Neural crest cell (in vitro differentiated cells): ENCODE results near the gene CPB2. TPM values are rescaled to one million over a fixed set of nuclear protein-coding genes. Genes with fewer than 3 reads are reported as not detected.

Experiments
- DNase-seq: peaks from one replicate; pipeline ENCODE4 v3.0.0; 2021; ENCODE audit warnings: low read depth, mixed read lengths, low spot score
- H3K27ac Mint-ChIP-seq: one replicate; pipeline ENCODE4 v1.8.0; 2021; ENCODE audit warnings: mild to moderate bottlenecking, mixed read lengths; ENCODE audit not compliant: unreplicated experiment
- H3K27me3 Mint-ChIP-seq: 2 replicates; pipeline ENCODE4 v1.8.0; 2021; ENCODE audit warnings: low read depth, mild to moderate bottlenecking, mixed read lengths
- H3K36me3 Mint-ChIP-seq: 2 replicates; pipeline ENCODE4 v1.8.0; 2021; ENCODE audit warnings: low read depth, mild to moderate bottlenecking, mixed read lengths
- H3K4me1 Mint-ChIP-seq: 2 replicates; pipeline ENCODE4 v1.8.0; 2021; ENCODE audit warnings: mixed read lengths
- H3K4me3 Mint-ChIP-seq: one replicate; pipeline ENCODE4 v1.8.0; 2021; ENCODE audit warnings: mild to moderate bottlenecking, mixed read lengths
- H3K9me3 Mint-ChIP-seq: 2 replicates; pipeline ENCODE4 v1.8.0; 2021; ENCODE audit warnings: mixed read lengths
- total RNA-seq: library from RNA; stranded (reverse); gene quantifications from 2 replicates; pipeline ENCODE4 v1.2.1, GENCODE V29; 2021
- TF ChIP-seq, protein P1 (sequence below): fragments of 200-600 bp; sonication (generic); conservative IDR thresholded peaks from 2 replicates; pipeline ENCODE4 v1.5.0; 2021; ENCODE audit warnings: antibody characterized with exemption, mild to moderate bottlenecking

CPB2 gene
- total RNA-seq, 1 donor from 2014 or later, result 0.44 TPM

DNA sequence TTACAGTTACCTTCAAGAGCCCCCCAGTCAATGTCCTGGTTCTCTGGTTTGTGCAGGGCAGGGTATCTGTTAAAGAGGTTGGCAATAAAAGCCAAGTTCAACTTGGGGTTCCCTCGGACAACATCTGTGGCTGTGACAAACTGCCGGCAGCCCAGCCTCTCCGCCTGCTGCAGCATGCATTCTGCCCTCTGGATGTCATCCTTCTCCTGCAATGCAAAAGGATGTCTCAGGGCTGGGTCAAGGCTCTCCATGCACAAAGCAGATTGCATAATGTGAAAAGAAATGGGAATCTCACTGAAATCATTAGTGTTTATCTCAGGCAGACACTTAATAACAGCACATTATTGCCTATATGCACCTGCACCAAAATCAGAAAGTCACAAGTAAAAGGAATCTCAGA lies 42.1 kb upstream of the CPB2 start:
- TF ChIP-seq, protein P1, sequence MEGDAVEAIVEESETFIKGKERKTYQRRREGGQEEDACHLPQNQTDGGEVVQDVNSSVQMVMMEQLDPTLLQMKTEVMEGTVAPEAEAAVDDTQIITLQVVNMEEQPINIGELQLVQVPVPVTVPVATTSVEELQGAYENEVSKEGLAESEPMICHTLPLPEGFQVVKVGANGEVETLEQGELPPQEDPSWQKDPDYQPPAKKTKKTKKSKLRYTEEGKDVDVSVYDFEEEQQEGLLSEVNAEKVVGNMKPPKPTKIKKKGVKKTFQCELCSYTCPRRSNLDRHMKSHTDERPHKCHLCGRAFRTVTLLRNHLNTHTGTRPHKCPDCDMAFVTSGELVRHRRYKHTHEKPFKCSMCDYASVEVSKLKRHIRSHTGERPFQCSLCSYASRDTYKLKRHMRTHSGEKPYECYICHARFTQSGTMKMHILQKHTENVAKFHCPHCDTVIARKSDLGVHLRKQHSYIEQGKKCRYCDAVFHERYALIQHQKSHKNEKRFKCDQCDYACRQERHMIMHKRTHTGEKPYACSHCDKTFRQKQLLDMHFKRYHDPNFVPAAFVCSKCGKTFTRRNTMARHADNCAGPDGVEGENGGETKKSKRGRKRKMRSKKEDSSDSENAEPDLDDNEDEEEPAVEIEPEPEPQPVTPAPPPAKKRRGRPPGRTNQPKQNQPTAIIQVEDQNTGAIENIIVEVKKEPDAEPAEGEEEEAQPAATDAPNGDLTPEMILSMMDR, result peak; percentile 54
- H3K9me3 Mint-ChIP-seq, result no peaks in the 10 kb centered on the region
- H3K36me3 Mint-ChIP-seq, result no peaks in the 10 kb centered on the region
- no peak overlapping the region for H3K4me3 Mint-ChIP-seq
- no peaks in the 10 kb centered on the region for H3K27me3 Mint-ChIP-seq
- DNase-seq, result peak; percentile 26
- H3K27ac Mint-ChIP-seq, result no peak overlapping the region
- peaks cover 20% of the 10 kb centered on the region for H3K4me1 Mint-ChIP-seq

DNA sequence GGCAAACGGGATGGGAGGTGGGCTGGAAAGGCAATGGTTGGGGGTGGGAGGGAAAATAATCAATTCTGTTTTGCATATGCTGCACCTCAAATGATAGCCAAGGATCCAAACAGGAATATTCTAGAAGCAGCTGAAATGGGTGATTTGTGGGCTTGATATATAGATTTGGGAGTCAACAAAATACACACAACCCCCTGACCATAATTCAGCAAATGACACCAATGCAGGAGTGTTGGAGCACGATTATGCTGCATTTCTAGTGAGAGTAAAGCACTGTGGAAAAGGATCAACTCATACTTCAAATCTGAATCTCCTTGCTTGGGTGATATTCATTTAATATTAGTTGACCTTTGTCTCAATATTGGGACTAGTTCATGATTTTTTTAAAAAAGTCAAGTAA lies 41.1 kb upstream of the CPB2 start:
- no peak overlapping the region for H3K4me3 Mint-ChIP-seq
- no peak overlapping the region for H3K27ac Mint-ChIP-seq
- H3K9me3 Mint-ChIP-seq, result no peaks in the 10 kb centered on the region
- DNase-seq, result no peak
- no peaks in the 10 kb centered on the region for H3K27me3 Mint-ChIP-seq
- TF ChIP-seq, protein P1, result no peak
- no peaks in the 10 kb centered on the region for H3K36me3 Mint-ChIP-seq
- H3K4me1 Mint-ChIP-seq, result peaks cover 20% of the 10 kb centered on the region

DNA sequence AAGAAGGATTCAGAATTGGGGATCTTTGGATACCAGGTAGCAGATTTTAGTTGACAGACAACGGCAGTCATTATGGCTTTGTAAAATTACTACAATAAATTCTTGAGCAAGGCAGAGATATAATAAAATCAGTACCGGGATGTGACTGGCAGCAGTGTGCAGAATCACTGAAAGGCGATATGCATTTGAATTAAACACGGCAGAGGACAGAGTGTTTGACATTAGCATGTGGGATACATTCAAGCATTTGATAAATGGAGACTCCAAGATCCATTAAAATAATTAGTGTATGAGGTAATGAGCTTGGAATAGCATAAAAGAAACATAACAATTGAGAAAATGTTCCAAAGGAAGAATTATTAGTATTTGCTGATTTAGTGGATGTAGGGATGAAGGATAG lies 40.3 kb upstream of the CPB2 start:
- no peaks in the 10 kb centered on the region for H3K27me3 Mint-ChIP-seq
- H3K4me1 Mint-ChIP-seq, result peaks cover 20% of the 10 kb centered on the region
- no peak overlapping the region for H3K4me3 Mint-ChIP-seq
- H3K9me3 Mint-ChIP-seq, result no peaks in the 10 kb centered on the region
- DNase-seq, result no peak
- no peaks in the 10 kb centered on the region for H3K36me3 Mint-ChIP-seq
- H3K27ac Mint-ChIP-seq, result no peak overlapping the region
- TF ChIP-seq, protein P1, result no peak

DNA sequence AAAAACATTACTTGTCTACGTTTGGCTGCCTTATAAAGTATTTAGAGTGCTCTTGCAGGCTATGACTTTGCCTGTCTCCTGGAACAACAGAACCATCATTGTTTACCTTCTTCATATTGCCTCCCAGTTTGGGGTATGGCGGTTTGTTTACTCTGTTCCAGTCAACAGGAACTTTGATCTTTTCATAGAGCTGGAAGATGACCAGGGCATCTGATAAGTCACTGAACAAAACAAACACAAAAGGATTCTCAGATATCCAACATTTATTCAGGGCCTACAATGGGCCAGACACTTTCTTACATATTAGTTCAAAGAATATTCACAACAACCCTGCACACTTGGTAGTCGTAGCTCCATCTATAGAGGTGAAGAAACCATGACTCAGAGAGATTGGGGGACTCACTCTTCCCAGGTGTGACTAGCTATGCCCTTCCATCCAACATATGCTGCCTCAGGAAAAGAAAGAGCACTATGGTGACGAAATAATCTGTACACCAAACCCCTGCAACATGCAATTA lies 38.4 kb upstream of the CPB2 start:
- no peaks in the 10 kb centered on the region for H3K36me3 Mint-ChIP-seq
- H3K27ac Mint-ChIP-seq, result no peak overlapping the region
- no peak overlapping the region for H3K4me3 Mint-ChIP-seq
- no peaks in the 10 kb centered on the region for H3K9me3 Mint-ChIP-seq
- H3K27me3 Mint-ChIP-seq, result no peaks in the 10 kb centered on the region
- H3K4me1 Mint-ChIP-seq, result peaks cover 20% of the 10 kb centered on the region
- TF ChIP-seq, protein P1, result no peak
- no peak for DNase-seq

DNA sequence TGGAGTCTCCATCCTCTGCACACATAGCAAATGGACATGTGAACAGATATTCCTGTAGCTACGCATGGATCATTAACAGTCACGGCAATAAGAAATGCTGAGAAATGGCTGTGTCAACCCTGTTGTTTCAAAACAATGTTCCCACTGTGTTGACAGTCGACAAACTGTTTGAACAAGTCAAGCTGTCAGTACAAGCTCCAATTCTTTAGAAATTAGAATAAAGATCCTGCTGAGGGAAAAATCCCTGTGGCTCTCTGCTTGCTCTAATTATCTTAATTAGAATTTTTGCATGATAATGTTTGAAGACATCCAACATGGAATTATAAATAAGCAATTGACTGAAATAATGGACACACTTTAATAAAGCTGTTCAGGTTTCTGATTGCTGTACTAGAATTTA lies 37.9 kb upstream of the CPB2 start:
- TF ChIP-seq, protein P1, result no peak
- no peak for DNase-seq
- no peaks in the 10 kb centered on the region for H3K9me3 Mint-ChIP-seq
- no peak overlapping the region for H3K4me3 Mint-ChIP-seq
- H3K4me1 Mint-ChIP-seq, result peaks cover 20% of the 10 kb centered on the region
- H3K27me3 Mint-ChIP-seq, result no peaks in the 10 kb centered on the region
- H3K27ac Mint-ChIP-seq, result no peak overlapping the region
- H3K36me3 Mint-ChIP-seq, result no peaks in the 10 kb centered on the region

DNA sequence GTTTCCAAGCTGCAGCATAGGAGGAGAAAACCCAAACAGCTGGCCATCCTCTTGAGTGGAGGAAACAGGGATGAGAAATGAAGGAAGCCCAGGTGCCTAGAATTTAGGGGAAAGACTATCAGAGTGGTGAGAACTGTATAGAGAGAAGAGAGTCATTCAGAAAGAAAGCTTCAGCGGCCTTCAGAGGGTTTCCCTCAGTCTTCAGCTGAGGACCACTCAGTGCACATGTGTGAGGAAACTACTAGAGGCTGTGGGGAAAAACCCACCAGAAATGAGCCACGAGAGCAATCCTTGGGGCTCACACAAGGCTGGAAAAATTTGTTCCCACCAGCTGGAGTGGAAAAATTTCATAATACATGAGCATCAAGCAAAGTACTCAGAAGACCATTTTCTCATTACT lies 35.2 kb upstream of the CPB2 start:
- TF ChIP-seq, protein P1, result no peak
- no peaks in the 10 kb centered on the region for H3K27me3 Mint-ChIP-seq
- no peaks in the 10 kb centered on the region for H3K36me3 Mint-ChIP-seq
- H3K27ac Mint-ChIP-seq, result no peak overlapping the region
- DNase-seq, result no peak
- no peaks in the 10 kb centered on the region for H3K9me3 Mint-ChIP-seq
- H3K4me1 Mint-ChIP-seq, result peaks cover 25% of the 10 kb centered on the region
- no peak overlapping the region for H3K4me3 Mint-ChIP-seq
